SU-DHL-6 (cell line): ENCODE measurements around the gene RPS27.

ENCODE experiments used
- H2AFZ ChIP-seq: fragments of 200-600 bp; sonication (generic); 2 replicates; pipeline ENCODE4 v1.6.1; 2014; ENCODE audit warnings: low read depth, mild to moderate bottlenecking, moderate library complexity, mixed read lengths, antibody characterized with exemption, low read length; ENCODE audit not compliant: severe bottlenecking
- H3F3A ChIP-seq: fragments of 200-600 bp; shearing (Covaris generic); 2 replicates; pipeline ENCODE4 v1.6.0; 2016; ENCODE audit warnings: antibody characterized with exemption, mild to moderate bottlenecking; ENCODE audit not compliant: insufficient read depth
- H3K27ac ChIP-seq: fragments of 200-600 bp; sonication (generic); 2 replicates; pipeline ENCODE4 v1.5.1; 2016; ENCODE audit warnings: low read depth, mild to moderate bottlenecking, low read length, moderate library complexity, mixed read lengths
- H3K27me3 ChIP-seq: fragments of 200-600 bp; sonication (generic), shearing (Covaris generic); 2 replicates; pipeline ENCODE4 v1.6.0; 2014; ENCODE audit warnings: mild to moderate bottlenecking, low read length
- H3K36me3 ChIP-seq: fragments of 200-600 bp; sonication (generic); 2 replicates; pipeline ENCODE4 v1.6.1; 2014; ENCODE audit warnings: mild to moderate bottlenecking, low read length, mixed read lengths
- H3K4me2 ChIP-seq: fragments of 300-600, 200-600 bp; shearing (Covaris generic), sonication (generic); 2 replicates; pipeline ENCODE4 v1.6.0; 2014; ENCODE audit warnings: low read length, low read depth, mild to moderate bottlenecking; ENCODE audit not compliant: poor library complexity, severe bottlenecking
- H3K4me3 ChIP-seq: fragments of 200-600 bp; sonication (generic); 2 replicates; pipeline ENCODE4 v1.5.1; 2014; ENCODE audit warnings: antibody characterized with exemption, low read length, mild to moderate bottlenecking, mixed read lengths; ENCODE audit not compliant: insufficient read depth, poor library complexity, severe bottlenecking
- H3K79me2 ChIP-seq: fragments of 200-600 bp; sonication (generic); 2 replicates; pipeline ENCODE4 v1.6.1; 2014; ENCODE audit warnings: mild to moderate bottlenecking, low read length, moderate library complexity; ENCODE audit not compliant: insufficient read depth
- H3K9ac ChIP-seq: fragments of 200-600 bp; sonication (generic); 2 replicates; pipeline ENCODE4 v1.7.0; 2014; ENCODE audit warnings: mild to moderate bottlenecking, low read length
- H3K9me2 ChIP-seq: fragments of 200-600 bp; sonication (generic); replicated peaks from 2 replicates; pipeline ENCODE4 v1.6.1; 2014; ENCODE audit warnings: low read length; ENCODE audit not compliant: insufficient read depth
- H3K9me3 ChIP-seq: fragments of 200-600 bp; sonication (generic); 2 replicates; pipeline ENCODE4 v1.6.1; 2014; ENCODE audit warnings: low read length, mixed read lengths; ENCODE audit not compliant: insufficient read depth
- H4K20me1 ChIP-seq: fragments of 200-600 bp; sonication (generic); 2 replicates; pipeline ENCODE4 v1.6.1; 2014; ENCODE audit warnings: low read depth, mild to moderate bottlenecking, antibody characterized with exemption, low read length, moderate library complexity, mixed read lengths
- CTCF ChIP-seq: fragments of 200-600 bp; sonication (generic); IDR thresholded peaks from one replicate; pipeline ENCODE4 v1.5.1; 2017; ENCODE audit warnings: antibody characterized with exemption, mild to moderate bottlenecking, low read length, moderate library complexity; ENCODE audit not compliant: insufficient read depth, poor library complexity, severe bottlenecking
- EZH2phosphoT487 ChIP-seq: fragments of 200-600 bp; sonication (generic), shearing (Covaris generic); conservative IDR thresholded peaks from 2 replicates; pipeline ENCODE4 v1.6.1; 2018; ENCODE audit warnings: mild to moderate bottlenecking, antibody characterized with exemption, low read length, moderate library complexity, mixed read lengths

Gene RPS27

GRCh38 chr1:153951801-153952200 lies 38.8 kb upstream of the RPS27 start:
- H3K36me3 ChIP-seq: peaks cover 6% of the 10 kb centered on the region; the same call in 1 of the 2 replicates

GRCh38 chr1:153953859-153954365 lies 36.6 kb upstream of the RPS27 start:
- Histone ChIP-seq H3K36me3 (peaks cover 6% of the 10 kb centered on the region; the same call in 1 of the 2 replicates), H3K4me3 (no peak overlapping the region), H3K9ac (no peak overlapping the region), H4K20me1 (no peaks in the 10 kb centered on the region), H3K27me3 (no peaks in the 10 kb centered on the region), H3K9me3 (no peaks in the 10 kb centered on the region), H2AFZ (no peak overlapping the region), H3K79me2 (peaks cover 48% of the 10 kb centered on the region), H3F3A (peaks cover 8% of the 10 kb centered on the region; the same call in 1 of the 2 replicates), H3K9me2 (no peaks in the 10 kb centered on the region), H3K27ac (no peak overlapping the region), H3K4me2 (no peak overlapping the region)
- TF ChIP-seq CTCF (no peak), EZH2phosphoT487 (no peak)

More at GRCh38 chr1:153951801-153952200, 38.8 kb upstream of the RPS27 start:
- H3K9me2 ChIP-seq: no peaks in the 10 kb centered on the region
- H2AFZ ChIP-seq: no peak overlapping the region
- H3K9ac ChIP-seq: no peak overlapping the region
- peaks cover 18% of the 10 kb centered on the region for H3F3A ChIP-seq
- H4K20me1 ChIP-seq: no peaks in the 10 kb centered on the region
- H3K79me2 ChIP-seq: peaks cover 32% of the 10 kb centered on the region
- no peak overlapping the region for H3K4me3 ChIP-seq
- H3K27ac ChIP-seq: no peak overlapping the region
- no peak overlapping the region for H3K4me2 ChIP-seq
- H3K27me3 ChIP-seq: no peaks in the 10 kb centered on the region
- H3K9me3 ChIP-seq: no peaks in the 10 kb centered on the region
- TF ChIP-seq EZH2phosphoT487 (no peak), CTCF (no peak)

- Histone ChIP-seq H3K9me2 (no peaks in the 10 kb centered on the region), H3K4me2 (no peak overlapping the region), H3K36me3 (peaks cover 6% of the 10 kb centered on the region; the same call in 1 of the 2 replicates), H3F3A (peaks cover 13% of the 10 kb centered on the region), H3K9me3 (no peaks in the 10 kb centered on the region), H2AFZ (no peak overlapping the region), H3K27ac (no peak overlapping the region), H4K20me1 (no peaks in the 10 kb centered on the region), H3K4me3 (no peak overlapping the region), H3K79me2 (peaks cover 48% of the 10 kb centered on the region), H3K9ac (no peak overlapping the region), H3K27me3 (no peaks in the 10 kb centered on the region)
- TF ChIP-seq CTCF (no peak), EZH2phosphoT487 (no peak)
Observed at GRCh38 chr1:153954826-153955225, 35.7 kb upstream of the RPS27 start.
